GM12875 (cell line): ENCODE measurements around the gene TRIM62.

Experiments used
- H3K4me3 ChIP-seq: one replicate; pipeline ENCODE4 v1.5.1; 2011; ENCODE audit warnings: low read depth, low read length, control low read depth
- TF ChIP-seq, protein P1 (sequence below): IDR thresholded peaks from 2 replicates; pipeline ENCODE4 v1.5.1; 2011; ENCODE audit warnings: low read depth, mild to moderate bottlenecking, control low read depth, inconsistent platforms, low read length, moderate library complexity, borderline replicate concordance; ENCODE audit not compliant: insufficient read depth

Gene TRIM62

GRCh38 chr1:33180911-33181890, 642 bp downstream of the TRIM62 start:
- peak overlapping the region; percentile 76 for H3K4me3 ChIP-seq

GRCh38 chr1:33180226-33180910, 1.5 kb downstream of the TRIM62 start:
- TF ChIP-seq, protein P1, sequence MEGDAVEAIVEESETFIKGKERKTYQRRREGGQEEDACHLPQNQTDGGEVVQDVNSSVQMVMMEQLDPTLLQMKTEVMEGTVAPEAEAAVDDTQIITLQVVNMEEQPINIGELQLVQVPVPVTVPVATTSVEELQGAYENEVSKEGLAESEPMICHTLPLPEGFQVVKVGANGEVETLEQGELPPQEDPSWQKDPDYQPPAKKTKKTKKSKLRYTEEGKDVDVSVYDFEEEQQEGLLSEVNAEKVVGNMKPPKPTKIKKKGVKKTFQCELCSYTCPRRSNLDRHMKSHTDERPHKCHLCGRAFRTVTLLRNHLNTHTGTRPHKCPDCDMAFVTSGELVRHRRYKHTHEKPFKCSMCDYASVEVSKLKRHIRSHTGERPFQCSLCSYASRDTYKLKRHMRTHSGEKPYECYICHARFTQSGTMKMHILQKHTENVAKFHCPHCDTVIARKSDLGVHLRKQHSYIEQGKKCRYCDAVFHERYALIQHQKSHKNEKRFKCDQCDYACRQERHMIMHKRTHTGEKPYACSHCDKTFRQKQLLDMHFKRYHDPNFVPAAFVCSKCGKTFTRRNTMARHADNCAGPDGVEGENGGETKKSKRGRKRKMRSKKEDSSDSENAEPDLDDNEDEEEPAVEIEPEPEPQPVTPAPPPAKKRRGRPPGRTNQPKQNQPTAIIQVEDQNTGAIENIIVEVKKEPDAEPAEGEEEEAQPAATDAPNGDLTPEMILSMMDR = no peak
- H3K4me3 ChIP-seq = no peak overlapping the region

More at GRCh38 chr1:33180911-33181890, 642 bp downstream of the TRIM62 start:
- TF ChIP-seq, protein P1 = no peak

- H3K4me3 ChIP-seq = no peak overlapping the region
- TF ChIP-seq, protein P1 = no peak
Measured at GRCh38 chr1:33178836-33179439, 2.9 kb downstream of the TRIM62 start.

DNA sequence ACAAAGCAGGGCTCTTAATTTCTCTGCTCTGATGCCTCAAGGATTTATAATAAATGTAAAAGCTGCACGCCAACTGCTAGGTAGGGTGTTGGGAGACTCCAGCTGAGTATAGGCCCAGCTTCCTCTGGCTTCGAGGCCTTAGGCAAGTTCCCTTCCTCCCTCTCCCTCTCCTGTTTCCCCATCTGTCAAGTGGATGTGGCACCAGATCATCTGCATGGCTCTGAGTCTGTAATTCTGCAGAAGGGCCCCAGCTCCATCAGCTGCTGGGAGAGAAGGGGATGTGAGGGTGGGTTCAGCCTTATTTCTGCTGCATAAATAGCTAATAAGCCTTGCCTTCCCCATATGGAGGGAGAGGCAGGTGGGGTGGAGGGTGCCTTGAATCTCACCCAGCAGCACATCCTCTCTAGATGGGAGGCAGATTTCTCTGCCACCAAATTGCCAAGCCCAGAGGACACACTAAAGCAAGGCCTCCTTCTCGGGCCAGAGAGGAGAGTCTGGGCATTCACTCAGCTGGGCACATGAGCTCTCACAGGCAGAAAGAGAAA, 3.8 kb downstream of the TRIM62 start:
- no peak overlapping the region for H3K4me3 ChIP-seq
- TF ChIP-seq, protein P1 = no peak

DNA sequence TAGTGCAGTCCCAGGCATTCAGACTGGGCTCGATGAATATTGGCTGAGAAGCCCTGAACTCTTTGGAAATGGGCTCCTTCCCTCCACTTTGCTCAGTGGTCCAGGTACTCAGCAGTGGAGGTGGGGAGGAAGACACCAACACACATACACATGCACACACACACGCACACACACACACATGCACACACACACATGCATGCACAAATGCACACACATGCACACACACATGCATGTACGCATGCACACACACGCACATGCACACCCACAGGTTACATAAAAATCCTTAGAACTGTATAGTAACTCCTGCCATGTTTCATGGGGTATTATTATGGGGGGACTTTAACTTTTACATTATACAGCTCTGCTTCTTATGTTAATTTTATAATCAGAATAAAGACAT, 5.0 kb downstream of the TRIM62 start:
- TF ChIP-seq, protein P1 = no peak
- H3K4me3 ChIP-seq = no peak overlapping the region

DNA sequence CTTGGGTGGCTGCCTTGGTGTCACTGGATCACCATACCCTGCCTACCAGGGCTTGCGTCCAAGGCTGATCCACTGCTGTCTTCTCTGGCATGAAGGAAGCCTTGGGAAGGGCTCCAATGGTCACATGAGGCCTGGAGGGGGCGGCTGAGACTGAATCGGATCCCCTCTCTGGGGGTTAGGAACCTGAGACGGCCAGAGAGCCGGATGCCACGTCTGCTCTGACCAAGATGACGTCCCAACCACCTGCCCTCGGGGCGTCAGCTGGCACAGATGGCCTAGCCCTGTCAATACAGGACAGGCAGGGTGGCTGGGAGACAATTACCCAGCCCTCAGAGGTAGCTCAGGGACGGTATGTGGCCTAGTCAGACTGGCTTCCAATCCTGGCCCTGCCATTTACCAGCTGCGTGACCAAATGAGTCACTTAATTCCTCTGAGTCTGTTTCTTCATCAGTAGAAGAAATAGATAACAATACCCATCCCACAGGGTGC, 5.4 kb downstream of the TRIM62 start:
- TF ChIP-seq, protein P1 = no peak
- no peak overlapping the region for H3K4me3 ChIP-seq
